Smooth muscle cell (in vitro differentiated cells): ENCODE data around the gene HOXB7. TPM values are rescaled to one million over a fixed set of nuclear protein-coding genes. Genes with fewer than 3 reads are reported as not detected.

Source experiments
- DNase-seq: peaks from one replicate; lab custom pipeline; 2025; ENCODE audit not compliant: unreplicated experiment; lab: John Stamatoyannopoulos, UW
- H2AFZ ChIP-seq: fragments of 200-600 bp; sonication (generic); 2 replicates; pipeline ENCODE4 v1.6.0; 2016; ENCODE audit warnings: antibody characterized with exemption, low read depth, mild to moderate bottlenecking
- H3F3A ChIP-seq: fragments of 200-600 bp; sonication (generic); 2 replicates; pipeline ENCODE4 v1.6.0; 2017; ENCODE audit warnings: antibody characterized with exemption, low read depth
- H3K27ac ChIP-seq: fragments of 200-600 bp; sonication (generic); 2 replicates; pipeline ENCODE4 v1.5.1; 2016; ENCODE audit warnings: low read depth, mild to moderate bottlenecking
- H3K27me3 ChIP-seq: fragments of 200-600 bp; sonication (generic); 2 replicates; pipeline ENCODE4 v1.6.1; 2016; ENCODE audit warnings: low read depth, mild to moderate bottlenecking
- H3K36me3 ChIP-seq: fragments of 200-600 bp; sonication (generic); 2 replicates; pipeline ENCODE4 v1.5.1; 2016; ENCODE audit warnings: low read depth
- H3K4me1 ChIP-seq: fragments of 200-600 bp; sonication (generic); 2 replicates; pipeline ENCODE4 v1.5.1; 2016; ENCODE audit warnings: low read depth
- H3K4me2 ChIP-seq: fragments of 200-600 bp; sonication (generic); 2 replicates; pipeline ENCODE4 v1.6.0; 2016; ENCODE audit warnings: mild to moderate bottlenecking
- H3K4me3 ChIP-seq: fragments of 200-600 bp; sonication (generic); 2 replicates; pipeline ENCODE4 v1.5.1; 2016; ENCODE audit warnings: mild to moderate bottlenecking
- H3K79me2 ChIP-seq: fragments of 200-600 bp; sonication (generic); 2 replicates; pipeline ENCODE4 v1.6.0; 2016; ENCODE audit warnings: low read depth, mild to moderate bottlenecking
- H3K9ac ChIP-seq: fragments of 200-600 bp; sonication (generic); 2 replicates; pipeline ENCODE4 v1.6.0; 2016; ENCODE audit warnings: low read depth
- H3K9me3 ChIP-seq: fragments of 200-600 bp; sonication (generic); replicated peaks from 2 replicates; pipeline ENCODE4 v1.5.1; 2016; ENCODE audit warnings: low read depth
- H4K20me1 ChIP-seq: fragments of 200-600 bp; sonication (generic); 2 replicates; pipeline ENCODE4 v1.6.0; 2016; ENCODE audit warnings: low read depth
- WGBS: methylation state at CpG from one replicate; pipeline ENCODE4 v1.1.7; 2016; ENCODE audit warnings: low lambda C conversion rate; 5-methylcytosine and 5-hydroxymethylcytosine counted together
- polyA plus RNA-seq: library from polyadenylated mRNA; unstranded; fragments of >200 nt; fragmentation: Nextera tagmentation; extraction: Ambion mirVana; gene quantifications from 2 replicates; pipeline ENCODE4 v1.2.1, GENCODE V29; 2016
- total RNA-seq: library from RNA; depleted of rRNA; stranded (reverse); fragments of >200 nt; gene quantifications from 2 replicates; pipeline ENCODE4 v1.2.3, GENCODE V29; 2014
- TF ChIP-seq, protein P1 (sequence below): fragments of 200-600 bp; sonication (generic); IDR thresholded peaks from 2 replicates; pipeline ENCODE4 v1.5.1; 2017; ENCODE audit warnings: borderline replicate concordance, mild to moderate bottlenecking, antibody characterized with exemption; ENCODE audit not compliant: insufficient read depth, poor library complexity, severe bottlenecking

HOXB7 gene
- total and polyA plus RNA-seq, 2 experiments from 2014 or later = 16.1 to 29.7 TPM

DNA sequence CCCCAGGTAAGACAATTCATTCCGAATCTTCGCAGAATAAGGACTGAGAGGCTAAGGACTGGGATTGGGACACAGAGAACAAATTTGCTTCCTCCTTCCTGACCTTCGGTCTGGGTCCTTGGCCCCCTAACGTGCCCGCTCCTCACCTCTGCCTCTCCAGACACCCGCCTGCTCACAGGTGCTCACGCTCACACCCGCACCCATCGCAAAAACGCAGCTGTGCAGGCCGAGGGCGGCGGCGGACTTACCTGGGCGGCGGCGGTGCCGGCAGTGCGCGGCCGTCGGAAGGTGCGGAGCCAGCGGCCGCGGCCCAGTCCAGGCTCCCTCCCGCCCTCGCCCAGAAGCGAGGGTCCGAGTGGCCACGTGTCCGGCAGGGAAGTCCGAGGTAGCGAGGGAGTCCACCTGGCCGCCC, 22.5 kb upstream of the HOXB7 start:
- no peaks in the 10 kb centered on the region for H3K4me1 ChIP-seq
- no peak overlapping the region for H3K9ac ChIP-seq
- DNase-seq = no peak
- peaks cover 30% of the 10 kb centered on the region for H3F3A ChIP-seq
- H3K36me3 ChIP-seq = no peaks in the 10 kb centered on the region
- peaks cover 28% of the 10 kb centered on the region for H4K20me1 ChIP-seq
- H3K9me3 ChIP-seq = no peaks in the 10 kb centered on the region
- peaks cover 55% of the 10 kb centered on the region for H3K27me3 ChIP-seq
- peak overlapping the region; percentile 84 for H3K4me2 ChIP-seq
- H3K27ac ChIP-seq = no peak overlapping the region
- no peak overlapping the region for H2AFZ ChIP-seq
- H3K79me2 ChIP-seq = peaks cover 13% of the 10 kb centered on the region
- TF ChIP-seq, protein P1, sequence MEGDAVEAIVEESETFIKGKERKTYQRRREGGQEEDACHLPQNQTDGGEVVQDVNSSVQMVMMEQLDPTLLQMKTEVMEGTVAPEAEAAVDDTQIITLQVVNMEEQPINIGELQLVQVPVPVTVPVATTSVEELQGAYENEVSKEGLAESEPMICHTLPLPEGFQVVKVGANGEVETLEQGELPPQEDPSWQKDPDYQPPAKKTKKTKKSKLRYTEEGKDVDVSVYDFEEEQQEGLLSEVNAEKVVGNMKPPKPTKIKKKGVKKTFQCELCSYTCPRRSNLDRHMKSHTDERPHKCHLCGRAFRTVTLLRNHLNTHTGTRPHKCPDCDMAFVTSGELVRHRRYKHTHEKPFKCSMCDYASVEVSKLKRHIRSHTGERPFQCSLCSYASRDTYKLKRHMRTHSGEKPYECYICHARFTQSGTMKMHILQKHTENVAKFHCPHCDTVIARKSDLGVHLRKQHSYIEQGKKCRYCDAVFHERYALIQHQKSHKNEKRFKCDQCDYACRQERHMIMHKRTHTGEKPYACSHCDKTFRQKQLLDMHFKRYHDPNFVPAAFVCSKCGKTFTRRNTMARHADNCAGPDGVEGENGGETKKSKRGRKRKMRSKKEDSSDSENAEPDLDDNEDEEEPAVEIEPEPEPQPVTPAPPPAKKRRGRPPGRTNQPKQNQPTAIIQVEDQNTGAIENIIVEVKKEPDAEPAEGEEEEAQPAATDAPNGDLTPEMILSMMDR = no peak
- 45% methylated on average over 35 of the region's 35 CpGs for whole genome bisulfite sequencing
- H3K4me3 ChIP-seq = peak overlapping the region; percentile 38

DNA sequence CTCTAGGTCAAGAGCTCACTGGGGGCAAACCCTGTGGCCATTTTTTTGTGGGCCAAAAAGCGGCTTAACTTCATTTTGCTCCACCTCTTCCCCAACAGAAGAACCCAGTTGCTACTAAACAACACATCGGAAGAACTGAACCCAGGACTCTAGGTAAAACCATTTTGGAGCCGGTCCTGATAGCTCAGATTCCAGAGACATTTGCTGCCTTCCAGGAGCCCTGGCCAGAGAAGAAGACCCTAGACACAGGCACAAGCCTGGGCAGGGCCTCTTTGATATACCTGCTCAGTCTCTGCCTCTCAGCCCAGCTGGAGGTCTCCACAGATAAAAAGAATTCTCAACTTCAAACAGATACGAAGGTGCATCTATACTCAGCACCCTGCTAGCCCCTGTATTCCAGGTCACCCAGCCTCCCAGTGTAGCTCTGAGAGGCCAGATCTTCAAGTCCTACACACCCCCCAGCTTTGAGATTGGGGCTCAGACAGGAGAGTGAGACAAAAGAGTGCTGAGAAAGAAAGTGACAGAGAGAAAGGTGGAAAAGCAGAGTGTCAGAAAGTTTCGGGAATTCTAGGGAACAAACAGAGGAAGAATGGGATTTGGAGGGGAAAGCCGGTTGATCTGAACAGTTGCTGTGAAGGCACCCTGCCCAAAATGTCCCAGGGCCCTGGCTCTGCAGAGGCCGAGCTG, 21.9 kb upstream of the HOXB7 start:
- Histone ChIP-seq H3K4me1 (no peaks in the 10 kb centered on the region), H3K36me3 (no peaks in the 10 kb centered on the region), H3K9ac (no peak overlapping the region), H3K4me2 (peak overlapping the region; percentile 84), H3K27ac (no peak overlapping the region), H3K4me3 (no peak overlapping the region), H4K20me1 (peaks cover 28% of the 10 kb centered on the region), H3K79me2 (peaks cover 13% of the 10 kb centered on the region), H3K9me3 (no peaks in the 10 kb centered on the region), H3K27me3 (peaks cover 60% of the 10 kb centered on the region), H3F3A (peaks cover 30% of the 10 kb centered on the region), H2AFZ (no peak overlapping the region)
- WGBS = 87% methylated on average over 7 of the region's 7 CpGs
- DNase-seq = no peak
- TF ChIP-seq, protein P1 = no peak

DNA sequence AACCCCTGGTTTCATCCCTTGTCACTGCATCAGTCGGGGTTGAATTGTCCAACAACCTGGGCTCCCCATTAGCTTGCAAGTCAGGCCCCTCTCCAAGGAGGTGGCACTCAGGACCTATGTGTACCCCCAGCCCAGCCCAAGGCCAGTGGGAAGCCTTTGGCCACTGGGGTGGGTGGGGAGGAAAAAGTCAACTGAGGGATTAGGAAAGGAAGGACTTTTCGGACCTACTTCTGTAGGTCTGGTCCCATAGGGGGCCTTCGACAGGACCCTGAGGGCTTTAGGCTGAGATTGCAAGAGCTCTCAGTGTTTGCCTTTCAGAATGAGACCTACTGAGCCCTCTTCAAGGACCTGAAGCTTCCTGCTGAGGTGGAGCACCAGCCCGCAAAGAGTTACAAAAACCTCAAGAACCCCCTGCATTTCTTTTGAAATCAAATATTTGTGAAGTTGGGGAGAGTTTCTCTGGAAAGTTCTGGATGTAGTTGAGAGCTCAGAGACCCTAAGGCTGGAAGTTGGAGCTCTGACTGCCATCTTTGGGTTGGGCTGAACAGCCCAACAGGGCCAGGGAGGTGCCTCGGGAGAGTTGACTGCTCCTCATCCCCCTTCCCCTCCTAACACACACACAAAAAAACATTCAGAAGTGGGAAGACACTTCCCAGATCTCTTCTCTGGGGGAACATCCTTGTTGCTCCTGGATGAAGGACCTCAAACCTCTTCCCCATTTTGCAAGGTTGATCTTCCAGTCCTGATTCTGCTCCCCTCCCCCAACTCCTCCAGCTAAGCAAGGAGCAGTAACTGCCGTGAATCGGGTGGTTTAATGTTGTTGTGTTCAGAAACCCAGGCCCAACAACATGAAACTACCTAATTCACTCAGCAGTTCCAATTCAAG, 21.1 kb upstream of the HOXB7 start:
- no peak overlapping the region for H3K9ac ChIP-seq
- peaks cover 22% of the 10 kb centered on the region for H3F3A ChIP-seq
- H2AFZ ChIP-seq = no peak overlapping the region
- peaks cover 22% of the 10 kb centered on the region for H4K20me1 ChIP-seq
- H3K79me2 ChIP-seq = peaks cover 13% of the 10 kb centered on the region
- H3K36me3 ChIP-seq = no peaks in the 10 kb centered on the region
- DNase-seq = no peak
- no peak overlapping the region for H3K4me3 ChIP-seq
- peaks cover 68% of the 10 kb centered on the region for H3K27me3 ChIP-seq
- no peaks in the 10 kb centered on the region for H3K4me1 ChIP-seq
- no peak overlapping the region for H3K27ac ChIP-seq
- no peak overlapping the region for H3K4me2 ChIP-seq
- H3K9me3 ChIP-seq = no peaks in the 10 kb centered on the region
- 63% methylated on average over 7 of the region's 7 CpGs for WGBS
- TF ChIP-seq, protein P1 = no peak
